ENCODE results near the gene ANKS6.

Gene ANKS6

GRCh38 chr9:98728500-98728899 is 67.9 kb downstream of the ANKS6 start:
- Histone ChIP-seq H4K20me1 (ENCODE audit: control insufficient read depth, insufficient read depth, low read depth, low read length) (no peaks in the 10 kb centered on the region), H3K27me3 (ENCODE audit: control insufficient read depth, low read length) (0 out of 2 replicates have a peak, but pooled peaks cover 6% of the 10 kb centered on the region), H3K9me3 (ENCODE audit: control insufficient read depth, insufficient read depth, low read length) (no peaks in the 10 kb centered on the region), H3F3A (ENCODE audit: control insufficient read depth, insufficient read depth) (no peaks in the 10 kb centered on the region), H3K79me2 (ENCODE audit: control insufficient read depth, low read length) (no peaks in the 10 kb centered on the region), H3K9me2 (replicated peaks; ENCODE audit: control insufficient read depth, low read length) (no peaks in the 10 kb centered on the region), H3K4me2 (ENCODE audit: low read length) (no peak overlapping the region), H3K4me1 (ENCODE audit: control insufficient read depth, low read length) (peaks cover 14% of the 10 kb centered on the region), H3K27ac (ENCODE audit: low read depth, low read length) (no peak overlapping the region), H3K36me3 (ENCODE audit: control insufficient read depth, low read length) (no peaks in the 10 kb centered on the region), H3K4me3 (ENCODE audit: low read length) (no peak overlapping the region)
- TF ChIP-seq EZH2phosphoT487 (IDR thresholded peaks at IDR 0.05; ENCODE audit: borderline replicate concordance, low read length), result no peak
- TF ChIP-seq, protein P1, sequence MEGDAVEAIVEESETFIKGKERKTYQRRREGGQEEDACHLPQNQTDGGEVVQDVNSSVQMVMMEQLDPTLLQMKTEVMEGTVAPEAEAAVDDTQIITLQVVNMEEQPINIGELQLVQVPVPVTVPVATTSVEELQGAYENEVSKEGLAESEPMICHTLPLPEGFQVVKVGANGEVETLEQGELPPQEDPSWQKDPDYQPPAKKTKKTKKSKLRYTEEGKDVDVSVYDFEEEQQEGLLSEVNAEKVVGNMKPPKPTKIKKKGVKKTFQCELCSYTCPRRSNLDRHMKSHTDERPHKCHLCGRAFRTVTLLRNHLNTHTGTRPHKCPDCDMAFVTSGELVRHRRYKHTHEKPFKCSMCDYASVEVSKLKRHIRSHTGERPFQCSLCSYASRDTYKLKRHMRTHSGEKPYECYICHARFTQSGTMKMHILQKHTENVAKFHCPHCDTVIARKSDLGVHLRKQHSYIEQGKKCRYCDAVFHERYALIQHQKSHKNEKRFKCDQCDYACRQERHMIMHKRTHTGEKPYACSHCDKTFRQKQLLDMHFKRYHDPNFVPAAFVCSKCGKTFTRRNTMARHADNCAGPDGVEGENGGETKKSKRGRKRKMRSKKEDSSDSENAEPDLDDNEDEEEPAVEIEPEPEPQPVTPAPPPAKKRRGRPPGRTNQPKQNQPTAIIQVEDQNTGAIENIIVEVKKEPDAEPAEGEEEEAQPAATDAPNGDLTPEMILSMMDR (IDR thresholded peaks at IDR 0.05; ENCODE audit: low read depth, low read length, poor library complexity, severe bottlenecking), result no peak

GRCh38 chr9:98727428-98727827 is 68.9 kb downstream of the ANKS6 start:
- H3K4me2 ChIP-seq (ENCODE audit: low read length), result no peak overlapping the region
- H3K27ac ChIP-seq (ENCODE audit: low read depth, low read length), result no peak overlapping the region
- TF ChIP-seq, protein P1 (IDR thresholded peaks at IDR 0.05; ENCODE audit: low read depth, low read length, poor library complexity, severe bottlenecking), result no peak
- no peak for TF ChIP-seq EZH2phosphoT487 (IDR thresholded peaks at IDR 0.05; ENCODE audit: borderline replicate concordance, low read length)
- no peaks in the 10 kb centered on the region for H3K9me3 ChIP-seq (ENCODE audit: control insufficient read depth, insufficient read depth, low read length)
- no peak overlapping the region for H3K4me3 ChIP-seq (ENCODE audit: low read length)
- H4K20me1 ChIP-seq (ENCODE audit: control insufficient read depth, insufficient read depth, low read depth, low read length), result no peaks in the 10 kb centered on the region
- H3K4me1 ChIP-seq (ENCODE audit: control insufficient read depth, low read length), result peaks cover 14% of the 10 kb centered on the region
- no peaks in the 10 kb centered on the region for H3K36me3 ChIP-seq (ENCODE audit: control insufficient read depth, low read length)
- no peaks in the 10 kb centered on the region for H3K79me2 ChIP-seq (ENCODE audit: control insufficient read depth, low read length)
- no peaks in the 10 kb centered on the region for H3F3A ChIP-seq (ENCODE audit: control insufficient read depth, insufficient read depth)
- H3K9me2 ChIP-seq (replicated peaks; ENCODE audit: control insufficient read depth, low read length), result no peaks in the 10 kb centered on the region
- H3K27me3 ChIP-seq (ENCODE audit: control insufficient read depth, low read length), result 0 out of 2 replicates have a peak, but pooled peaks cover 6% of the 10 kb centered on the region

DNA sequence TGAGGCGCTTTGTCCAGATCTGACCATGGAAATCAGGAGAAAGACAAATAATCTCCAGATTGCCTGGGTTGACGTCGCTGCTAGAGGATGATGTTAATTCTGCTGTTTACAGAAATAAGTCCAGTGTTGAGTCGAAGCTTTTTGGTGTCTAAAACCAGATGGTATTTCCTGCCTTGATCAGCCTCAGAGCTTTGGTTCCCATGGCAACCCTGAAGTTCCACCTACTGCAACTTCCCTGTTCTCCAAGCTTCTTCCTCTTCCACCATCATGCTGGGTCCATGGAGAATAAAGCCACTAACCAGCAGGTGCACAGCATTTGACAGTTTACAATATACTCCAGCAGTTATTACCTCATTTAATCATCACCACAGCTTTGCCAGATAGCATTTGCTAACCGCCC is 69.6 kb downstream of the ANKS6 start:
- Histone ChIP-seq H3K4me1 (ENCODE audit: control insufficient read depth, low read length) (peaks cover 14% of the 10 kb centered on the region), H3K27me3 (ENCODE audit: control insufficient read depth, low read length) (0 out of 2 replicates have a peak, but pooled peaks cover 6% of the 10 kb centered on the region), H3K36me3 (ENCODE audit: control insufficient read depth, low read length) (no peaks in the 10 kb centered on the region), H3K9me3 (ENCODE audit: control insufficient read depth, insufficient read depth, low read length) (no peaks in the 10 kb centered on the region), H3F3A (ENCODE audit: control insufficient read depth, insufficient read depth) (no peaks in the 10 kb centered on the region), H4K20me1 (ENCODE audit: control insufficient read depth, insufficient read depth, low read depth, low read length) (no peaks in the 10 kb centered on the region), H3K4me3 (ENCODE audit: low read length) (no peak overlapping the region), H3K4me2 (ENCODE audit: low read length) (no peak overlapping the region), H3K9me2 (replicated peaks; ENCODE audit: control insufficient read depth, low read length) (no peaks in the 10 kb centered on the region), H3K27ac (ENCODE audit: low read depth, low read length) (no peak overlapping the region), H3K79me2 (ENCODE audit: control insufficient read depth, low read length) (no peaks in the 10 kb centered on the region)
- no peak for TF ChIP-seq EZH2phosphoT487 (IDR thresholded peaks at IDR 0.05; ENCODE audit: borderline replicate concordance, low read length)
- TF ChIP-seq, protein P1 (IDR thresholded peaks at IDR 0.05; ENCODE audit: low read depth, low read length, poor library complexity, severe bottlenecking), result no peak
